Neuron (in vitro differentiated cells): ENCODE data around the gene ZBTB5.

Experiments
- H2AFZ ChIP-seq: one replicate; pipeline ENCODE4 v1.6.1; 2013; ENCODE audit warnings: low read depth, mild to moderate bottlenecking, inconsistent platforms, low read length, moderate library complexity
- H3K27me3 ChIP-seq: one replicate; pipeline ENCODE4 v1.6.1; 2013; ENCODE audit warnings: low read length; ENCODE audit not compliant: insufficient read depth
- H3K36me3 ChIP-seq: one replicate; pipeline ENCODE4 v1.6.1; 2013; ENCODE audit warnings: low read length; ENCODE audit not compliant: insufficient read depth
- H3K4me1 ChIP-seq: one replicate; pipeline ENCODE4 v1.6.1; 2013; ENCODE audit warnings: low read length; ENCODE audit not compliant: insufficient read depth
- H3K4me3 ChIP-seq: 2 replicates; pipeline ENCODE4 v1.5.1; 2013; ENCODE audit warnings: mild to moderate bottlenecking, low read length, moderate library complexity
- H3K9me3 ChIP-seq: one replicate; pipeline ENCODE4 v1.6.1; 2013; ENCODE audit warnings: low read length

Gene ZBTB5

GRCh38 chr9:37453827-37454226 lies 11.4 kb downstream of the ZBTB5 start:
- no peak overlapping the region for H2AFZ ChIP-seq
- H3K27me3 ChIP-seq: no peaks in the 10 kb centered on the region
- no peak overlapping the region for H3K4me3 ChIP-seq
- no peaks in the 10 kb centered on the region for H3K36me3 ChIP-seq
- peaks cover 4% of the 10 kb centered on the region for H3K9me3 ChIP-seq
- no peaks in the 10 kb centered on the region for H3K4me1 ChIP-seq

- H3K36me3 ChIP-seq: peaks cover 3% of the 10 kb centered on the region
- H3K4me3 ChIP-seq: no peak overlapping the region
- H3K4me1 ChIP-seq: no peaks in the 10 kb centered on the region
- H2AFZ ChIP-seq: no peak overlapping the region
- no peaks in the 10 kb centered on the region for H3K27me3 ChIP-seq
- peaks cover 4% of the 10 kb centered on the region for H3K9me3 ChIP-seq
Observed at GRCh38 chr9:37452611-37453010, 12.6 kb downstream of the ZBTB5 start.

DNA sequence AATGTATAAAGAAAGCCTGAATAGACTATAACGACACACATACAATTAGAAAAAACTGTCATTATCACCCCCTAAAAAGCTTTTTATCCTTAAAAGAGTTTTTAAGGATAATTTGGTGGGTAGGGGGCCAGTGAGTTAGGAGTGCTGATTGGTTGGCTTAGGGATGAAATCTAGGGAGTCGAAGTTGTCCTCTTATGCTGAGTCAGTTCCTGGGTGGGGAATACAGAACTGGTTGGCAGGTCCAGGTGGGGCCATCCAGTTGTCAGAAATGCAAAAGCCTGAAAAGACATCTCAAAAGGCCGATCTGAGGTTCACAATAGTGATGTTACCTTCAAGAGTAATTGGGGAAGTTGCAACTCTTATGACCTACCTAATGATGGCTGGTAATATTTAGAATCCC lies 13.6 kb downstream of the ZBTB5 start:
- Histone ChIP-seq H3K4me3 (no peak overlapping the region), H3K9me3 (peaks cover 4% of the 10 kb centered on the region), H3K27me3 (no peaks in the 10 kb centered on the region), H3K4me1 (no peaks in the 10 kb centered on the region), H2AFZ (no peak overlapping the region), H3K36me3 (peaks cover 3% of the 10 kb centered on the region)

DNA sequence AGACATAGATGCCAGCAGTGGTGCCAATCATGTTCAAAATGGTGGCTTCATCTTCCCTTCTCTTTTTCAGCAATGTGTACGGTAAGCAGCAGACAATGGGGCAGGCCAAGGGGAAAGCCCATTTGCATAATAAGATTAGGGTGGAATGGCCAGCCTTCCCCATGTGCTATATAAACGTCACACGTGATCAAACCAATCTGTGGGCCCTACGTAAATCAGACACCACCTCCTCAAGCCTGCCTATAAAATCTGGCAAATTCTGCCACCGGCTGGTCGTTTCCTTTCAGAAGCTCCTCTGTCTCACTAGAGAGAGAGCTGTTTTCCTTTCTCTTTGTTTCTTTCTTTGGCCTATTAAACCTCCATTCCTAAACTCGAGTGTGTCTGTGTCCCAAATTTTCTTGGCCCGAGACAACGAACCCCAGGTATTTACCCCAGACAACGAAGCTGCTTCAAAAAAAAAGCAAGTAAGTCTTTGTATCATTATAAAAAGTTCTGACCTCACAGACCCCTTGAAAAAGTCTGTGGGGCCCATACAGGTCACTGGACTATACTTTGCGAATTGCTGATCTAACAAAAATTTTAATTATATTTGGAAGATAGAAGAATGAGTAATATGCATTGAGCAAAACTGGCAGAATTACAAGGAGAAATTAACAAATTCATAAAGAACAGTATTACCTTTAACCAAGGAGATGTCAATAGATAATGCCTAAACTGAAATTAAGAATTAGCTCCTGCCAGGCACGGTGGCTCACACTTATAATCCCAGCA lies 15.2 kb downstream of the ZBTB5 start:
- no peak overlapping the region for H3K4me3 ChIP-seq
- H3K9me3 ChIP-seq: no peaks in the 10 kb centered on the region
- H3K36me3 ChIP-seq: peaks cover 3% of the 10 kb centered on the region
- no peak overlapping the region for H2AFZ ChIP-seq
- H3K27me3 ChIP-seq: no peaks in the 10 kb centered on the region
- H3K4me1 ChIP-seq: no peaks in the 10 kb centered on the region

GRCh38 chr9:37447111-37447510 lies 18.1 kb downstream of the ZBTB5 start:
- Histone ChIP-seq H2AFZ (no peak overlapping the region), H3K36me3 (peaks cover 10% of the 10 kb centered on the region), H3K4me1 (no peaks in the 10 kb centered on the region), H3K4me3 (no peak overlapping the region), H3K27me3 (no peaks in the 10 kb centered on the region), H3K9me3 (no peaks in the 10 kb centered on the region)

DNA sequence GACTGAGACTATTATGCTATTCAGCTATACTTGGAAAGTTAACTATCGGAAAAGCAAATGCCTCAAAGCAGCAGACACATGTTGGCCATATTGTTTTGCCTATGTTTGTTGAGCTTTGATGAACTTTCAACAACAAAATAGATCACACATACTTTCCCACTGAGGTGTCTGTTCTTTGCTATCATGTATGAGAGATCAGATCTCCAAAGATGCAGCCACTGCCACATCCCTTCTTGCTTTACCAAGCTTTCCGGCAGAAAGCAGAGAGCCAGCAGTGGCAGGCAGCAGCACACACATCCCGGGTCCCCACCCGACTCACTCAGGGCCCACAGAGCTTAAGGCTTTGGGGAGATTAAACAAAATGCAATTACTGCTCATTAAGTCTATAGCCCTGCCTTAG lies 18.8 kb downstream of the ZBTB5 start:
- H3K36me3 ChIP-seq: peaks cover 17% of the 10 kb centered on the region
- no peaks in the 10 kb centered on the region for H3K9me3 ChIP-seq
- H2AFZ ChIP-seq: no peak overlapping the region
- H3K27me3 ChIP-seq: no peaks in the 10 kb centered on the region
- H3K4me3 ChIP-seq: no peak overlapping the region
- no peaks in the 10 kb centered on the region for H3K4me1 ChIP-seq

DNA sequence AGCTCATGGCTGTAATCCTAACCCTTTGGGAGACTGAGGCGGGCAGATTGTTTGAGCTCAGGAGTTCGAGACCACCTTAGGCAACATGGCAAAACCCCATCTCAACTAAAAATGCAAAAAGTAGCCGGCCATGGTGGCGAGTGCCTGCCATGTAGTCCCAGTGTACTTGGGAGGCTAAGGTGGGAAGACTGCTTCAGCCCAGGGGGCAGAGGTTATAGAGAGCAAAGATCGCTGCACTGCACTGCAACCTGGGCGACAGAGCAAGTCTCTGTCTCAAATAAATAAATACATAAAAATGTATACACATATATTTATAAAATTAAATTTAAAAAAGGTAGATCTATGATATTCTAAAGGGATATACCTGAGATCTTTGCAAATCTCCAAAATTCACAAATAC lies 19.4 kb downstream of the ZBTB5 start:
- H2AFZ ChIP-seq: no peak overlapping the region
- peaks cover 23% of the 10 kb centered on the region for H3K36me3 ChIP-seq
- H3K4me3 ChIP-seq: no peak overlapping the region

DNA sequence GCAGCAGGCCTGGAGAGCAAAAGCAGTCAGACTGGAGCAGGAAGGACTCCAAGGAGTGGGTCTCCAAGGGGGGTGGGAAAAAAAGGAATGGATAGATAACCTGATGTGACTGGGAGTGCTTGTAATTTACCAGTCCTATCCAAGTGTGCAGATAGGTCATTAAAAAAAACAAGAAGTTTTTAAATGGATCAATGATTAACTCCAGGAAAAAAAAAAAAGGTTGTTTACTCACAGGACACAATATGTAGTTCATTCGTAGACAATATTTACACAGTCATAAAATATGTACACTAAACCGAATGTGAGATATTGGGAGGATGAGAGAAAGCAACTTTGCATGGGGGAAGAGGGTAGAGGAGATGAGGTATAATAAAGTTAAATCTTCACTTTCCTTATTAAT lies 20.4 kb downstream of the ZBTB5 start:
- H2AFZ ChIP-seq: no peak overlapping the region

More for the DNA sequence above, 19.4 kb downstream of the ZBTB5 start:
- Histone ChIP-seq H3K27me3 (no peaks in the 10 kb centered on the region), H3K9me3 (no peaks in the 10 kb centered on the region), H3K4me1 (no peaks in the 10 kb centered on the region)

DNA sequence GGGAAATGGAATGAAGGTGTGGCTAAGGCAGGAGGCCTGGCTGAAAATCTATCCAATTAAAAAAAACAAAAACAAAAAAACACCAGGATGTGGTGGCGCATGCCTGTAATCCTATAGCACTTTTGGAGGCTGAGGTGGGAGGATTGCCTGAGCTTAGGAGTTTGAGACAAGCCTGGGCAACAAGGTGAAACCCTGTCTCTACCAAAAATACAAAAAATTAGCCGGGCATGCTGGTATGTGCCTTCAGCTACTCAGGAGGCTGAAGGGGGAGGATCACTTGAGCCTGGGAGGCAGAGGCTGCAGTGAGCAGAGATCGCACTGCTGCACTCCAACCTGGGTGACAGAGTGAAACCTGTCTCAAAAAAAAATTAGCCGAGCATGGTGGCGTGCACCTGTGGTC lies 21.7 kb downstream of the ZBTB5 start:
- Histone ChIP-seq H3K4me1 (no peaks in the 10 kb centered on the region), H3K9me3 (no peaks in the 10 kb centered on the region), H2AFZ (no peak overlapping the region), H3K4me3 (no peak overlapping the region), H3K36me3 (peaks cover 45% of the 10 kb centered on the region), H3K27me3 (no peaks in the 10 kb centered on the region)

More for the DNA sequence above, 20.4 kb downstream of the ZBTB5 start:
- no peaks in the 10 kb centered on the region for H3K4me1 ChIP-seq
- H3K4me3 ChIP-seq: no peak overlapping the region
- H3K36me3 ChIP-seq: peaks cover 32% of the 10 kb centered on the region
- H3K9me3 ChIP-seq: no peaks in the 10 kb centered on the region
- no peaks in the 10 kb centered on the region for H3K27me3 ChIP-seq

DNA sequence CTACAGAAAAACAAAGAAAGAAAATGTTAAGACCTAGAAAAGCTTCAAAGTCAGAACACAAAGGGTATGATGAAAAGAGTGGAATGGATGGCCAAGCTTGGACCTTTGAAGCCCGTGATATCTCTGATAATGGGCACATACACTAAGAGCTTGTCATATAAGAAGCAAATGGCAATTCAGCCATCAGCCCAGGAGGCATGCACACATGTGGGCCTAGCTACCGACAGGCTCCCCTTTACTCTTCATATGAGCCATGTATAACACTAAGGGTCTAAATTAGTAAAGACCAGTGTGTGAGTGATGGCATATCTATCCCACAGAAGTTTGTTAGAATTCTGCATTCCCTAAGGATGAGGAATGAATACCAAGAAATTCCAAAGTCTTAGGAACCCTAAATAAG lies 22.7 kb downstream of the ZBTB5 start:
- no peaks in the 10 kb centered on the region for H3K4me1 ChIP-seq
- H3K36me3 ChIP-seq: peaks cover 52% of the 10 kb centered on the region
- no peak overlapping the region for H2AFZ ChIP-seq
- no peaks in the 10 kb centered on the region for H3K9me3 ChIP-seq
- H3K27me3 ChIP-seq: no peaks in the 10 kb centered on the region
- H3K4me3 ChIP-seq: no peak overlapping the region

DNA sequence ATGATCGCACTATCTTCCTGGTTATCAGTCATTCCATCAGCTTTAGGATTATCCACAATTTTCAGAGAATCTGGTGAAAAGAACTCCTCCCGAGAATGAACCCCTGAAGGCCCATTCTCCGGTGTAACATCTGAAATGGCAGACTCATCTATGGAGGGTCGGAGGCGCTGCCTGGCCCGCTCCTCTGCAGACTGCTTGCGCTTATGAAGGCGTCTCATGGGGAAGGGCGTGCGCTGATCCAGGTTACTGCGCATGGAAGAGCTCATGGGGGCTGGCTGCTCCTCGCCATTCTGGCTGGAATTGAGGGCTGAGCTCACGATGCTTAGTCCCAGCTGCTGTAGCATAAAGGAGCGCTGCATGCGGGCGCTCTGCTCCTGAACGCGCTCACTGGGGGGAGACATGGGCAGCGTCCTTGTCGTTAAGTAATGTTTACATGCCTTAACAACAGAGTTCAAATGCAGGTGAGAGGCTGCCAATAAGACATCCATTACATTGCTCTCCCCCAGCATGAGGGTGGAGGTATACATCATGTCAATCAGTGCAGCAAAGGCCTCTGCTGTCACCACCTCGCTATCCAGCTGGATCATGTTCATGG lies 23.4 kb downstream of the ZBTB5 start:
- H3K4me3 ChIP-seq: no peak overlapping the region
- H3K9me3 ChIP-seq: no peaks in the 10 kb centered on the region
- no peaks in the 10 kb centered on the region for H3K4me1 ChIP-seq
- no peak overlapping the region for H2AFZ ChIP-seq
- peaks cover 59% of the 10 kb centered on the region for H3K36me3 ChIP-seq
- H3K27me3 ChIP-seq: no peaks in the 10 kb centered on the region

DNA sequence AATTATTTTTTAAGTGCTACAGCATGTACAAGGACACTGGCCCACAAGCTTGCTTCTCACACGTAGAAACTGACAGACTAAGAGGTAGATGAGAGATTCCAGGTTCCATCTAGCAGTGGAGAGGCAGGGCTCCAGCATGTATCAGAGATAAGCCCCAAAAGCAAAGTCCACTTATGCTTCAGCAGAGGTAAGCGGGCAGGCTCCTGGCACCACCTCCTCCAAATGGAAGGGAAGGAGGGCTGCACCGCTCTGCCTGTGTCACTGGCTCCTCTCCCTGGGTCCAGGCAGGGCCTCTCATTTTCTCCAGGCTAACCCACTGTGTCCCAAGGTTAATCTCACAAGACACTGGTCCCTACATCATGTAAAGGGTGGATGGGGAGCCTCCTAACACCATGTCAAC lies 26.9 kb downstream of the ZBTB5 start:
- no peak overlapping the region for H2AFZ ChIP-seq
- no peaks in the 10 kb centered on the region for H3K27me3 ChIP-seq
- peaks cover 74% of the 10 kb centered on the region for H3K36me3 ChIP-seq
- H3K4me3 ChIP-seq: no peak overlapping the region
- no peaks in the 10 kb centered on the region for H3K9me3 ChIP-seq
- peaks cover 20% of the 10 kb centered on the region for H3K4me1 ChIP-seq

DNA sequence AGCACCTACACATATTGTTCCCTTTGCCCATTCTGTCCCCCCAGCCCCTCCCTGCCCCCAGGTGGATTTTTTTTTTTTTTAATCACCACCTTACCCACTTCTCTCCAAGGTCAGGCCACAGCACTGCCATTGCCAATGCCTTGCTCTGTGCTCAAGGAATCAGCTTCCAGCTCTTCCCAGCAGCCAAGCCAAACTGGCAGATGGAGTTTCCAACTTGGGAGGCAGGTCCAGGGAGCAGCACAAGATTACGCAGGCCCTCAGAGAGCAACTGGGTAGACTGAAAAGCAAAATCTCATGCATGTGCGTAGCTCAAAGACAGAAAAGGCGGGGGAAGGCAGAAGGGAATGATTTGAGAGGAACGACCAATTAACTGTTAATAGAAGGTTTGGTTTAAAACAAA lies 27.6 kb downstream of the ZBTB5 start:
- Histone ChIP-seq H3K4me3 (no peak overlapping the region), H3K4me1 (peaks cover 27% of the 10 kb centered on the region), H3K27me3 (no peaks in the 10 kb centered on the region), H3K9me3 (no peaks in the 10 kb centered on the region), H2AFZ (no peak overlapping the region), H3K36me3 (peaks cover 72% of the 10 kb centered on the region)

- H3K36me3 ChIP-seq: peaks cover 70% of the 10 kb centered on the region
- H3K4me1 ChIP-seq: peaks cover 29% of the 10 kb centered on the region
- no peaks in the 10 kb centered on the region for H3K9me3 ChIP-seq
- no peak overlapping the region for H2AFZ ChIP-seq
- H3K27me3 ChIP-seq: no peaks in the 10 kb centered on the region
- no peak overlapping the region for H3K4me3 ChIP-seq
Observed at GRCh38 chr9:37437010-37437409, 28.2 kb downstream of the ZBTB5 start.
